ENCODE data around the gene SLBP.

- no peak for TF ChIP-seq POLR2A (IDR thresholded peaks at IDR 0.05; ENCODE audit: low read depth, low read length)
- no peak for TF ChIP-seq MYC (IDR thresholded peaks at IDR 0.05; ENCODE audit: low read depth, low read length)
- TF ChIP-seq POLR2AphosphoS5 (IDR thresholded peaks at IDR 0.05; ENCODE audit: insufficient read depth, low read depth, low read length) = peak; percentile 39
- TF ChIP-seq, protein P1, sequence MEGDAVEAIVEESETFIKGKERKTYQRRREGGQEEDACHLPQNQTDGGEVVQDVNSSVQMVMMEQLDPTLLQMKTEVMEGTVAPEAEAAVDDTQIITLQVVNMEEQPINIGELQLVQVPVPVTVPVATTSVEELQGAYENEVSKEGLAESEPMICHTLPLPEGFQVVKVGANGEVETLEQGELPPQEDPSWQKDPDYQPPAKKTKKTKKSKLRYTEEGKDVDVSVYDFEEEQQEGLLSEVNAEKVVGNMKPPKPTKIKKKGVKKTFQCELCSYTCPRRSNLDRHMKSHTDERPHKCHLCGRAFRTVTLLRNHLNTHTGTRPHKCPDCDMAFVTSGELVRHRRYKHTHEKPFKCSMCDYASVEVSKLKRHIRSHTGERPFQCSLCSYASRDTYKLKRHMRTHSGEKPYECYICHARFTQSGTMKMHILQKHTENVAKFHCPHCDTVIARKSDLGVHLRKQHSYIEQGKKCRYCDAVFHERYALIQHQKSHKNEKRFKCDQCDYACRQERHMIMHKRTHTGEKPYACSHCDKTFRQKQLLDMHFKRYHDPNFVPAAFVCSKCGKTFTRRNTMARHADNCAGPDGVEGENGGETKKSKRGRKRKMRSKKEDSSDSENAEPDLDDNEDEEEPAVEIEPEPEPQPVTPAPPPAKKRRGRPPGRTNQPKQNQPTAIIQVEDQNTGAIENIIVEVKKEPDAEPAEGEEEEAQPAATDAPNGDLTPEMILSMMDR (IDR thresholded peaks at IDR 0.05; ENCODE audit: extremely low read depth in 1 of 2, insufficient read depth in 1 of 2, low read depth in 1 of 2, low read length in 2 of 2) = peak; percentile 93 to 96
- no peak for TF ChIP-seq MAX (IDR thresholded peaks at IDR 0.05; ENCODE audit: insufficient read depth, insufficient read length)
- TF ChIP-seq EZH2 (IDR thresholded peaks at IDR 0.05; ENCODE audit: borderline replicate concordance, low read depth, low read length, severe bottlenecking) = no peak
Observed at GRCh38 chr4:1746265-1746691, 34.2 kb upstream of the SLBP start.

All from endothelial cell of umbilical vein (primary cell).